Prostate gland (tissue), 2 donors: ENCODE data around the gene GMPPA. TPM values are rescaled to one million over a fixed set of nuclear protein-coding genes. Genes with fewer than 3 reads are reported as not detected.

Experiments used
- DNase-seq: peaks from one replicate; pipeline ENCODE4 v3.0.0-alpha.2; 2019; ENCODE audit warnings: low spot score
- H3K27ac ChIP-seq, 2 donors: fragments of 200-600 bp; sonication (generic); 2 replicates each; pipeline ENCODE4 v1.5.1; 2017 to 2019
- H3K27me3 ChIP-seq: fragments of 200-600 bp; sonication (generic); replicated peaks from 2 replicates; pipeline ENCODE4 v1.5.1; 2019; ENCODE audit not compliant: insufficient read depth
- H3K36me3 ChIP-seq, 2 donors: fragments of 200-600 bp; sonication (generic); 1 replicate in 1 of 2; 2 replicates in 1 of 2; pipeline versions ENCODE4 v1.5.1 to v1.8.1; 2017 to 2019
- H3K4me1 ChIP-seq: fragments of 200-600 bp; sonication (generic); replicated peaks from 2 replicates; pipeline ENCODE4 v1.5.1; 2019
- H3K4me3 ChIP-seq, 2 donors: fragments of 200-600 bp; sonication (generic); 2 replicates each; pipeline ENCODE4 v1.5.1; 2017 to 2019
- H3K9me3 ChIP-seq: fragments of 200-600 bp; sonication (generic); 2 replicates; pipeline ENCODE4 v1.5.1; 2017
- CTCF ChIP-seq, 4 experiments: fragments of 200-600 bp in 2 of 4; fragments of 450-650 bp in 2 of 4; sonication (generic) in 2 of 4; IDR thresholded peaks; 1 replicate in 3 of 4; 2 replicates in 1 of 4; pipeline ENCODE4 v1.5.1; 2016 to 2019; ENCODE audit warnings: antibody characterized with exemption in 4 of 4, mild to moderate bottlenecking in 2 of 4, moderate library complexity in 2 of 4
- POLR2A ChIP-seq: fragments of 450-650 bp; IDR thresholded peaks from one replicate; pipeline ENCODE4 v1.6.1; 2016; ENCODE audit warnings: antibody characterized with exemption, mild to moderate bottlenecking
- POLR2AphosphoS5 ChIP-seq: sonication (generic); formaldehyde crosslinking; IDR thresholded peaks from one replicate; pipeline ENCODE4 v1.6.1; 2017; ENCODE audit warnings: antibody characterized with exemption
- WGBS: methylation state at CpG from one replicate; pipeline ENCODE4 v1.1.5; 2018; 5-methylcytosine and 5-hydroxymethylcytosine counted together
- intact Hi-C: fragments of 100-400 bp; cut with DNase I; formaldehyde crosslinking; loops from one replicate; pipeline ENCODE4 v1.14.2; 2022
- total RNA-seq, 2 donors: library from RNA; depleted of rRNA; stranded (reverse); fragments of >200 nt; gene quantifications; one replicate each; pipeline ENCODE4 v1.1.0, GENCODE V29; 2016

GMPPA gene
- total RNA-seq, 2 donors from 2014 or later, result 41.2 to 53.8 TPM

GRCh38 chr2:219511547-219512325 lies 13.0 kb downstream of the GMPPA start:
- peaks cover 9% of the 10 kb centered on the region for H3K27me3 ChIP-seq
- H3K27ac ChIP-seq, result no peak overlapping the region
- H3K4me3 ChIP-seq, result no peak overlapping the region
- 46% methylated on average over 14 of the region's 15 CpGs for WGBS
- H3K4me1 ChIP-seq, result peaks cover 2% of the 10 kb centered on the region
- no peak for DNase-seq
- no peaks in the 10 kb centered on the region for H3K36me3 ChIP-seq
- H3K9me3 ChIP-seq, result no peaks in the 10 kb centered on the region
- TF ChIP-seq CTCF (IDR thresholded peaks at IDR 0.05) (no peak), POLR2AphosphoS5 (no peak), POLR2A (no peak)
- intact Hi-C loops, result loop anchor here (10.0 kb wide), 1 partner anchor 337 kb away; the partner anchor contains the start of genes CNPPD1, RETREG2 and SLC23A3

GRCh38 chr2:219512524-219513216 lies 14.0 kb downstream of the GMPPA start:
- TF ChIP-seq POLR2A, result no peak
- no peak for TF ChIP-seq POLR2AphosphoS5
- no peak for TF ChIP-seq CTCF (IDR thresholded peaks at IDR 0.05)
- H3K36me3 ChIP-seq, result no peaks in the 10 kb centered on the region
- DNase-seq, result no peak
- H3K9me3 ChIP-seq, result no peaks in the 10 kb centered on the region
- H3K27me3 ChIP-seq, result peaks cover 9% of the 10 kb centered on the region
- no peak overlapping the region for H3K4me3 ChIP-seq
- H3K27ac ChIP-seq, result no peak overlapping the region
- intact Hi-C loops, result loop anchor here (10.0 kb wide), 1 partner anchor 338 kb away; the partner anchor contains the start of genes CNPPD1, RETREG2 and SLC23A3
- peaks cover 2% of the 10 kb centered on the region for H3K4me1 ChIP-seq
- WGBS, result 38% methylated on average over 16 of the region's 16 CpGs

GRCh38 chr2:219513787-219514186 lies 15.1 kb downstream of the GMPPA start:
- TF ChIP-seq POLR2A (no peak), POLR2AphosphoS5 (no peak), CTCF (IDR thresholded peaks at IDR 0.05) (no peak)
- H3K4me3 ChIP-seq, result no peak overlapping the region
- no peaks in the 10 kb centered on the region for H3K36me3 ChIP-seq
- peaks cover 2% of the 10 kb centered on the region for H3K4me1 ChIP-seq
- H3K9me3 ChIP-seq, result no peaks in the 10 kb centered on the region
- intact Hi-C loops, result loop anchor here (10.0 kb wide), 1 partner anchor 339 kb away; the partner anchor contains the start of genes CNPPD1, RETREG2 and SLC23A3
- H3K27me3 ChIP-seq, result peaks cover 9% of the 10 kb centered on the region
- WGBS, result 38% methylated on average over 4 of the region's 4 CpGs
- no peak overlapping the region for H3K27ac ChIP-seq
- DNase-seq, result no peak

GRCh38 chr2:219514196-219514761 lies 15.6 kb downstream of the GMPPA start, which contains the start of gene ASIC4:
TSS of gene ASIC4 (plus strand) at chr2:219514482. CDS start at chr2:219514725, 243 bp downstream.
- intact Hi-C loops, result loop anchor here (10.0 kb wide), 1 partner anchor 339 kb away; the partner anchor contains the start of genes CNPPD1, RETREG2 and SLC23A3
- Histone ChIP-seq H3K4me1 (peaks cover 2% of the 10 kb centered on the region), H3K36me3 (no peaks in the 10 kb centered on the region), H3K27me3 (peaks cover 9% of the 10 kb centered on the region), H3K9me3 (no peaks in the 10 kb centered on the region), H3K4me3 (no peak within 1 kb of the TSS), H3K27ac (no peak within 1 kb of the TSS)
- 10% methylated on average over 30 of the region's 31 CpGs for WGBS
- no peak for DNase-seq
- TF ChIP-seq POLR2A (no peak), POLR2AphosphoS5 (no peak), CTCF (IDR thresholded peaks at IDR 0.05) (no peak)
